Panc1 (cell line): Measurements from ENCODE around the gene MTRFR.

Source experiments
- CTCF ChIP-seq: fragments of 450-650 bp; IDR thresholded peaks from 2 replicates; pipeline ENCODE4 v1.5.1; 2017; ENCODE audit warnings: mild to moderate bottlenecking
- POLR2AphosphoS5 ChIP-seq: IDR thresholded peaks from 2 replicates; pipeline ENCODE4 v1.6.1; 2012; ENCODE audit warnings: mild to moderate bottlenecking, low read depth, low read length, moderate library complexity
- REST ChIP-seq, 2 experiments: IDR thresholded peaks; 2 replicates each; pipeline ENCODE4 v1.6.1; 2011 to 2012; ENCODE audit warnings: low read depth in 2 of 2, control low read depth in 1 of 2, low read length in 1 of 2, mild to moderate bottlenecking in 1 of 2, moderate library complexity in 1 of 2; ENCODE audit not compliant: insufficient read depth in 1 of 2
- TCF7L2 ChIP-seq: IDR thresholded peaks from 2 replicates; pipeline ENCODE4 v1.6.1; 2011; ENCODE audit warnings: mild to moderate bottlenecking, low read depth, low read length, inconsistent platforms

GRCh38 chr12:123232807-123233504 is at the start of gene MTRFR, which contains the start of gene MPHOSPH9:
- TF ChIP-seq CTCF, result no peak
- peak; percentile 90 for TF ChIP-seq TCF7L2
- peak; percentile 99 for TF ChIP-seq POLR2AphosphoS5
- no peak for TF ChIP-seq REST (IDR thresholded peaks at IDR 0.05; ENCODE audit: insufficient read depth in 1 of 2, low read depth in 2 of 2, low read length in 1 of 2)
